GM12892 (cell line): Measurements from ENCODE around the gene ZGLP1.

Experiments
- DNase-seq: peaks from one replicate; pipeline ENCODE4 v3.0.0; 2011; ENCODE audit not compliant: insufficient read length
- FAIRE-seq: peaks from 2 replicates; lab custom pipeline; 2011; peaks lifted over from hg19 to GRCh38; lab: Jason Lieb, UNC
- POLR2A ChIP-seq: IDR thresholded peaks from 2 replicates; pipeline ENCODE4 v1.6.1; 2011; ENCODE audit warnings: low read depth, low read length, control low read depth
- POLR2AphosphoS5 ChIP-seq: IDR thresholded peaks from 2 replicates; pipeline ENCODE4 v1.6.1; 2011; ENCODE audit warnings: low read depth, low read length, control low read depth
- TAF1 ChIP-seq: IDR thresholded peaks from 2 replicates; pipeline ENCODE4 v1.6.1; 2011; ENCODE audit warnings: low read depth, mild to moderate bottlenecking, control low read depth, low read length, borderline replicate concordance

ZGLP1 gene

GRCh38 chr19:10335352-10335985, 25.9 kb upstream of the ZGLP1 start:
- DNase-seq (no peak), FAIRE-seq (no peak)
- TF ChIP-seq POLR2AphosphoS5: no peak
- no peak for TF ChIP-seq TAF1

- DNase-seq: peak; percentile 8
- no peak for FAIRE-seq
- TF ChIP-seq TAF1: no peak
- TF ChIP-seq POLR2AphosphoS5: no peak
- TF ChIP-seq POLR2A: no peak
Observed at GRCh38 chr19:10334588-10335351, 25.2 kb upstream of the ZGLP1 start.

- DNase-seq: no peak
- TF ChIP-seq TAF1: no peak
- TF ChIP-seq POLR2A: no peak
- no peak for TF ChIP-seq POLR2AphosphoS5
- FAIRE-seq: no peak
Observed at GRCh38 chr19:10333758-10334587, 24.4 kb upstream of the ZGLP1 start.

GRCh38 chr19:10332965-10333757, 23.5 kb upstream of the ZGLP1 start, which contains the start of gene RAVER1:
TSS of gene RAVER1 (minus strand) at chr19:10333529. CDS start at chr19:10333507, 22 bp downstream.
- DNase-seq (peak; percentile 99), FAIRE-seq (peak; percentile 99)
- TF ChIP-seq POLR2A (peak; percentile 93), TAF1 (peak; percentile 92), POLR2AphosphoS5 (peak; percentile 88)

DNA sequence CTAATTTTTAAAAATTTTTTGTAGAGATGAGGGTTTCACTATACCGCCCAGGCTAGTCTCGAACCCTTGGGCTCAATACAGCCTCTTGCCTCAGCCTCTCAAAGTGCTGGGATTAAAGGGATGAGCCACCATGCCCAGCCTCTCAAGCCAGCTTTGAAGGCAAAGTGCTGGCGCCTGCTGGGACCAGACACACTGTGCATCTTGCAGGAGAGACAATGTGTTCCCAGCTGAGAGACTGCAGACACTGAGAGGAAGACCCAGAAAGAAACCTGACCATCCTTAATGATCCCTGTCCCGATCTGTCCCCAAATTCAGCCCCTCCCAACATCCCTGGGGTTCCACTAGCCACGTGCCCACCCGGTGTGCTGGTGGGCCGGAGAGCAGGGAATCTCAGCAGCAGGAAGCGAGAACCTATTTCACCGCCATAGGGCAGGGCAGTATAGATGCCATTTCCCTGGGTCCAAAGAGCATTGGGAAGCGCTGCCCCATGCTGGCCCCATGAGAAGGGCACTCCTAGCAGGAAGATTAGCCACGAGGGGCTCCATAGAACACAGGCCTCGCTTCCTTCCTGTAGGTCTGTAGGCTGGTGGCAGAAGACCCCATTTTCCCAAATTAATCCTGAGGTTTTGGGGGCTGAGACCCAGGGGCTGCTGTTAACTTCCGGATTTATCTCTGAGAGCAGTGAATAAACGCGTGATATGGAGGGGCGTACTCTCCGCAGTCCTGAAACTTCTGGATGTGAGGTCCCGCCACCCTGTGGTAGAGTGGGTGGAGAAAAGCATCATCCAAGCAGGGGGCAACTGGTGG, 22.7 kb upstream of the ZGLP1 start:
- TF ChIP-seq POLR2A (no peak), TAF1 (no peak), POLR2AphosphoS5 (no peak)
- FAIRE-seq (peak; percentile 21), DNase-seq (peak; percentile 7)

GRCh38 chr19:10329555-10329954, 19.9 kb upstream of the ZGLP1 start:
- TF ChIP-seq POLR2A: no peak
- TF ChIP-seq POLR2AphosphoS5: no peak
- no peak for TF ChIP-seq TAF1
- DNase-seq (no peak), FAIRE-seq (no peak)

DNA sequence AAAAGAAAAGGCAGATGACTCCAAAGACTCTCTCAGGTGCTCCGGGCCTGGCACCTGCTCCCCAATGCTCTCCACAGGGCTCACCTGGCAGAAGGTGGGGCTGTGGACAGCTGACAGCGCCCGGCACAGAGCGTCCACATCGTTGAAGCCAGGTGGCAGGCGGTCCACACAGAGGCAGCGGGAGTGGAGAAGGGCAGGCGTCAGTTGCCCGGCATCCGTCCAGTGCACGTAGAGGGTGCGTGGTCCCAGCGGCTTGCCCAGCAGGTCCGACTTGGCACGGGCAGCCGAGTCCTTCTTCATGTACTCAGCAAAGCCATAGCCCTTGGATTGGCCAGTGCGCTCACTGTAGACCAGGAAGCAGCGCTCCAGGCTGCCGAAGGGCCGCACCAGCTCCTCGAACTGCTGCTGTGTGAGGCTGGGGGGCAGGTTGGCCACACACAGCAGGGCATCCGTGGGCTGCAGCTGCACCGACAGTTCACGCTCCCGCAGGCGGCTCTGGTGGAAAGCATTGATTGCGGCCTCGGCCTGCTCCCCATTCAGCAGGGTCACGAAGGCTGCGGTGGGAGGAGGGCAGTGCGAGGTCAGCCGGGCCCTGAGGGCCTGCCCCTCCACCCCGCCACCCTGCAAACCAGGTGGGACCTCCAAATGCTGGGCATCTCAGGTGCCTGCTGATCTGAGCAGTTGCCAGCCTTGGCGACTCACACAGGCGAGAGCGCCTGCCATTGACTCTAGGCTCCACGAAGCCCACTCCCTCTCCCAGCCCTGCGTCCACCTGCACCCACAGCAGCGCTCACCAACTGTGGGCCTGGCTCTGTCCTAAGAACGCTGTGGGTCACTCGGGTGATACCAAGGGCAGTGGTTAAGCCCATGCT, 19.2 kb upstream of the ZGLP1 start:
- FAIRE-seq (no peak), DNase-seq (peak; percentile 2)
- no peak for TF ChIP-seq POLR2AphosphoS5
- TF ChIP-seq POLR2A: no peak
- no peak for TF ChIP-seq TAF1

DNA sequence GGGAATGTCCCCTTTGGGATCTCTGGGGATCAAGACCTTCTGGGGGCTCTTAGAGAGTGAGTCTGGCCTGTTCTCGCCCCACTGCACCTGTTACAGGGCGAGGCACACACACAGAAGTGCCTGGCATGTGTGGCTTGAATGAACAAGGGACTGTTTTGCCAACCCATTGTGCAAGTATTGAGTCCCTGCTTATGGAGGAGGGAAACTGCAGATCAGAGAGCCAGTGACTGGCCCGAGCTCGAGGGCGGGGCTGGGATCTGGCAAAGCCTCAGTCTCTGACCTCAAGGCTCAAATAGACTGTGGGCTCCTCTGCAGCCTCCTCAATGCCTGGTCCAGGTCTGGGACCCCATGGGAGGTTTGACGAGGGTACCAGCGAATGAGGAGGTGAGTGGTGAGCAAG, 18.2 kb upstream of the ZGLP1 start:
- TF ChIP-seq TAF1 (no peak), POLR2AphosphoS5 (no peak), POLR2A (no peak)
- FAIRE-seq: no peak
- DNase-seq: no peak

- TF ChIP-seq POLR2AphosphoS5: no peak
- TF ChIP-seq TAF1: no peak
- no peak for TF ChIP-seq POLR2A
- DNase-seq (no peak), FAIRE-seq (no peak)
Observed at GRCh38 chr19:10325732-10326131, 16.1 kb upstream of the ZGLP1 start.
